PC-3 (cell line): ENCODE measurements around the gene SPON2. TPM values are rescaled to one million over a fixed set of nuclear protein-coding genes. Genes with fewer than 3 reads are reported as not detected.

Experiments used
- ATAC-seq: fragments of 200-7000 bp; cut with Tn5 transposase; 2 replicates; pipeline ENCODE4 v1.9.1; 2020; ENCODE audit warnings: mild to moderate bottlenecking, moderate library complexity
- BruUV-seq: library from RNA; stranded (reverse); fragments of 400-500 nt; replicated peaks from 2 replicates; lab custom pipeline; 2021; lab: Mats Ljungman, UMichigan
- CTCF ChIA-PET: fragments of 300-600 bp; sonication (Branson Sonifier 250); formaldehyde crosslinking; loops from one replicate; lab custom pipeline; 2022; ENCODE audit warnings: antibody characterized with exemption; lab: Charles Lee
- POLR2A ChIA-PET: fragments of 300-600 bp; sonication (Branson Sonifier 250); formaldehyde crosslinking; loops from one replicate; lab custom pipeline; 2022; ENCODE audit warnings: antibody characterized with exemption; ENCODE audit not compliant: unreplicated experiment; lab: Charles Lee
- DNase-seq: peaks from one replicate; pipeline ENCODE4 v3.0.0-alpha.2; 2015
- H2AFZ ChIP-seq: fragments of 300-600 bp; sonication (generic); 2 replicates; pipeline ENCODE4 v1.6.0; 2016; ENCODE audit warnings: antibody characterized with exemption, low read length
- H3F3A ChIP-seq: fragments of 300-600 bp; sonication (generic); one replicate; pipeline ENCODE4 v1.6.0; 2017; ENCODE audit warnings: antibody characterized with exemption, low read length, control low read depth, mild to moderate bottlenecking; ENCODE audit not compliant: unreplicated experiment
- H3K27ac ChIP-seq: fragments of 300-600 bp; sonication (generic); 2 replicates; pipeline ENCODE4 v1.5.1; 2016; ENCODE audit warnings: mild to moderate bottlenecking, low read length
- H3K27me3 ChIP-seq: fragments of 300-600 bp; sonication (generic); 2 replicates; pipeline ENCODE4 v1.6.1; 2016; ENCODE audit warnings: low read length, mixed read lengths
- H3K36me3 ChIP-seq: fragments of 300-600 bp; sonication (generic); 2 replicates; pipeline ENCODE4 v1.6.1; 2016; ENCODE audit warnings: low read depth, mixed run types, low read length, mixed read lengths
- H3K4me1 ChIP-seq: fragments of 300-600 bp; sonication (generic); 2 replicates; pipeline ENCODE4 v1.5.1; 2016; ENCODE audit warnings: low read length; ENCODE audit not compliant: insufficient read depth
- H3K4me2 ChIP-seq: fragments of 300-600 bp; sonication (generic); 2 replicates; pipeline ENCODE4 v1.6.0; 2016; ENCODE audit warnings: low read length
- H3K4me3 ChIP-seq: fragments of 300-600 bp; sonication (generic); 2 replicates; pipeline ENCODE4 v1.5.1; 2016; ENCODE audit warnings: mild to moderate bottlenecking, low read length, mixed read lengths
- H3K79me2 ChIP-seq: fragments of 300-600 bp; sonication (generic); 2 replicates; pipeline ENCODE4 v1.6.1; 2017; ENCODE audit warnings: low read length, mixed read lengths
- H3K9ac ChIP-seq: fragments of 300-600 bp; sonication (generic); 2 replicates; pipeline ENCODE4 v1.6.0; 2016; ENCODE audit warnings: mild to moderate bottlenecking, low read length
- H3K9me2 ChIP-seq: fragments of 300-600 bp; sonication (generic); replicated peaks from 2 replicates; pipeline ENCODE4 v1.6.1; 2016; ENCODE audit warnings: mixed run types, low read length, mixed read lengths
- H3K9me3 ChIP-seq: fragments of 300-600 bp; sonication (generic); 2 replicates; pipeline ENCODE4 v1.6.1; 2016; ENCODE audit warnings: low read length, mixed read lengths
- H4K20me1 ChIP-seq: fragments of 300-600 bp; sonication (generic); 2 replicates; pipeline ENCODE4 v1.6.1; 2016; ENCODE audit warnings: low read length, mixed read lengths
- CTCF ChIP-seq: fragments of 300-600 bp; sonication (generic); conservative IDR thresholded peaks from 2 replicates; pipeline ENCODE4 v1.5.1; 2017; ENCODE audit warnings: antibody characterized with exemption, low read depth, mild to moderate bottlenecking, low read length
- EZH2 ChIP-seq: fragments of 300-600 bp; sonication (generic); IDR thresholded peaks from one replicate; pipeline ENCODE4 v1.6.1; 2017; ENCODE audit warnings: antibody characterized with exemption, mild to moderate bottlenecking, low read length; ENCODE audit not compliant: unreplicated experiment
- EZH2phosphoT487 ChIP-seq: fragments of 300-600 bp; sonication (generic); IDR thresholded peaks from 2 replicates; pipeline ENCODE4 v1.6.1; 2018; ENCODE audit warnings: mild to moderate bottlenecking, antibody characterized with exemption, low read length, borderline replicate concordance
- intact Hi-C: fragments of 100-400 bp; cut with micrococcal nuclease; formaldehyde crosslinking; loops from 2 replicates; pipeline ENCODE4 v1.9.0; 2023
- total RNA-seq: library from RNA; depleted of rRNA; stranded (reverse); fragments of >200 nt; gene quantifications from 2 replicates; pipeline ENCODE4 v1.2.3, GENCODE V29; 2014

SPON2 gene
- total RNA-seq, 1 experiment from 2014 or later: 0.80 TPM

- no peaks in the 10 kb centered on the region for H3K9me2 ChIP-seq
- H3K36me3 ChIP-seq: no peaks in the 10 kb centered on the region
- DNase-seq (no peak), ATAC-seq (no peak)
- CTCF ChIA-PET: no interaction called here
- no peaks in the 10 kb centered on the region for H3F3A ChIP-seq
- H3K4me1 ChIP-seq: peaks cover 15% of the 10 kb centered on the region
- no peaks in the 10 kb centered on the region for H3K79me2 ChIP-seq
- H3K27me3 ChIP-seq: no peaks in the 10 kb centered on the region
- POLR2A ChIA-PET: no interaction called here
- no peak overlapping the region for H3K27ac ChIP-seq
- no peak overlapping the region for H3K4me2 ChIP-seq
- no peaks in the 10 kb centered on the region for H3K9me3 ChIP-seq
- BruUV-seq: no TSS peak
- no peak overlapping the region for H2AFZ ChIP-seq
- intact Hi-C loops: no loop called here
- TF ChIP-seq CTCF: no peak
- no peak for TF ChIP-seq EZH2
- no peak for TF ChIP-seq EZH2phosphoT487
- H3K9ac ChIP-seq: no peak overlapping the region
- H3K4me3 ChIP-seq: no peak overlapping the region
- H4K20me1 ChIP-seq: no peaks in the 10 kb centered on the region
Measured at GRCh38 chr4:1194010-1194900, 21.9 kb upstream of the SPON2 start.

GRCh38 chr4:1193206-1194009 lies 21.0 kb upstream of the SPON2 start:
- Histone ChIP-seq H3K79me2 (no peaks in the 10 kb centered on the region), H3K27ac (no peak overlapping the region), H3K4me1 (peaks cover 15% of the 10 kb centered on the region), H3K9me3 (no peaks in the 10 kb centered on the region), H3K4me3 (no peak overlapping the region), H3K9me2 (no peaks in the 10 kb centered on the region), H3K27me3 (no peaks in the 10 kb centered on the region), H3K4me2 (no peak overlapping the region), H3K36me3 (no peaks in the 10 kb centered on the region), H3K9ac (no peak overlapping the region), H3F3A (no peaks in the 10 kb centered on the region), H4K20me1 (no peaks in the 10 kb centered on the region), H2AFZ (no peak overlapping the region)
- intact Hi-C loops: no loop called here
- TF ChIP-seq EZH2 (no peak), CTCF (no peak), EZH2phosphoT487 (no peak)
- ChIA-PET POLR2A (no interaction called here), CTCF (no interaction called here)
- BruUV-seq: no TSS peak
- DNase-seq (no peak), ATAC-seq (no peak)
